Head of caudate nucleus (tissue), 42 donors: ENCODE data around the gene LONP2.

Experiments
- DNase-seq, 42 donors: peaks; one replicate each; pipeline versions ENCODE4 v3.0.0 to v3.0.0-alpha.2; 2020 to 2021; ENCODE audit warnings: mixed read lengths in 7 of 42
- intact Hi-C: fragments of 100-400 bp; cut with DNase I; formaldehyde crosslinking; loops from one replicate; pipeline ENCODE4 v1.15.0; 2022

The LONP2 gene

GRCh38 chr16:48244080-48244862, at the start of gene LONP2:
TSS of gene LONP2 (plus strand) at chr16:48244300. CDS start at chr16:48244389, 89 bp downstream.
- DNase-seq, result peak; percentile 88 to 97 (median 94)
- intact Hi-C loops, result loop anchor here (10.0 kb wide), 1 partner anchor 371 kb away; the partner anchor contains the start of gene N4BP1

- no peak for DNase-seq
These were observed 49.1 kb upstream of the LONP2 start for GRCh38 chr16:48194828-48195556.

GRCh38 chr16:48197294-48197693, 46.8 kb upstream of the LONP2 start:
- DNase-seq, result no peak
- intact Hi-C loops, result no loop called here

More at GRCh38 chr16:48194828-48195556, 49.1 kb upstream of the LONP2 start:
- intact Hi-C loops, result no loop called here

- DNase-seq, result no peak
- intact Hi-C loops, result no loop called here
These were observed 42.4 kb upstream of the LONP2 start for GRCh38 chr16:48201515-48202201.

GRCh38 chr16:48203974-48204824, 39.9 kb upstream of the LONP2 start:
- intact Hi-C loops, result no loop called here
- no peak for DNase-seq

GRCh38 chr16:48204825-48205151, 39.3 kb upstream of the LONP2 start:
- no peak for DNase-seq
- intact Hi-C loops, result no loop called here

- intact Hi-C loops, result no loop called here
- DNase-seq, result no peak
These were observed 37.4 kb upstream of the LONP2 start for GRCh38 chr16:48206594-48207242.

- intact Hi-C loops, result no loop called here
- DNase-seq, result no peak
These were observed 33.4 kb upstream of the LONP2 start for GRCh38 chr16:48210747-48211146.

GRCh38 chr16:48212033-48212432, 32.1 kb upstream of the LONP2 start:
- intact Hi-C loops, result no loop called here
- no peak for DNase-seq

GRCh38 chr16:48215738-48216137, 28.4 kb upstream of the LONP2 start:
- intact Hi-C loops, result no loop called here
- no peak for DNase-seq

GRCh38 chr16:48217708-48218107, 26.4 kb upstream of the LONP2 start:
- intact Hi-C loops, result no loop called here
- DNase-seq, result no peak

GRCh38 chr16:48218473-48218872, 25.6 kb upstream of the LONP2 start:
- intact Hi-C loops, result no loop called here

GRCh38 chr16:48220891-48221290, 23.2 kb upstream of the LONP2 start:
- intact Hi-C loops, result no loop called here
- DNase-seq, result no peak

More at GRCh38 chr16:48218473-48218872, 25.6 kb upstream of the LONP2 start:
- no peak for DNase-seq

GRCh38 chr16:48223490-48223889, 20.6 kb upstream of the LONP2 start:
- intact Hi-C loops, result no loop called here

GRCh38 chr16:48225456-48225855, 18.6 kb upstream of the LONP2 start:
- DNase-seq, result no peak
- intact Hi-C loops, result no loop called here

More at GRCh38 chr16:48223490-48223889, 20.6 kb upstream of the LONP2 start:
- no peak for DNase-seq

- intact Hi-C loops, result no loop called here
These were observed 12.2 kb upstream of the LONP2 start for GRCh38 chr16:48231727-48232492.

GRCh38 chr16:48232493-48233040, 11.5 kb upstream of the LONP2 start:
- intact Hi-C loops, result no loop called here
- DNase-seq, result no peak

More at GRCh38 chr16:48231727-48232492, 12.2 kb upstream of the LONP2 start:
- peak in 33 of 42 donors; percentile 4 to 67 (median 35) for DNase-seq
